ENCODE data around the gene MTRF1.

Gene MTRF1

GRCh38 chr13:41306271-41307145 is 43.1 kb upstream of the MTRF1 start:
- peak overlapping the region; percentile 60 for H3K27ac ChIP-seq
- TF ChIP-seq CTCF (conservative IDR thresholded peaks at IDR 0.05) = no peak

- no peak overlapping the region for H3K27ac ChIP-seq
- TF ChIP-seq CTCF (conservative IDR thresholded peaks at IDR 0.05) = no peak
Observed at GRCh38 chr13:41304551-41304950, 41.2 kb upstream of the MTRF1 start.

- no peak for TF ChIP-seq CTCF (conservative IDR thresholded peaks at IDR 0.05)
Observed at GRCh38 chr13:41302743-41303142, 39.4 kb upstream of the MTRF1 start.

GRCh38 chr13:41299316-41300094 is 36.1 kb upstream of the MTRF1 start:
- H3K27ac ChIP-seq = no peak overlapping the region
- no peak for TF ChIP-seq CTCF (conservative IDR thresholded peaks at IDR 0.05)

More at GRCh38 chr13:41302743-41303142, 39.4 kb upstream of the MTRF1 start:
- H3K27ac ChIP-seq = no peak overlapping the region

GRCh38 chr13:41296879-41297646 is 33.7 kb upstream of the MTRF1 start:
- TF ChIP-seq CTCF (conservative IDR thresholded peaks at IDR 0.05) = no peak
- H3K27ac ChIP-seq = no peak overlapping the region

- no peak for TF ChIP-seq CTCF (conservative IDR thresholded peaks at IDR 0.05)
- H3K27ac ChIP-seq = no peak overlapping the region
Observed at GRCh38 chr13:41295973-41296372, 32.6 kb upstream of the MTRF1 start.

- TF ChIP-seq CTCF (conservative IDR thresholded peaks at IDR 0.05) = no peak
- H3K27ac ChIP-seq = no peak overlapping the region
Observed at GRCh38 chr13:41294914-41295313, 31.5 kb upstream of the MTRF1 start.

Measured in VCaP (cell line).